Activated CD4-positive, alpha-beta memory T cell treated with anti-CD3 and anti-CD28 coated beads, Interleukin-2, amount 10 ng/mL, durations not matched to agents 7 days and 5 days (primary cell): ENCODE data around the gene SLC4A2. TPM values are rescaled to one million over a fixed set of nuclear protein-coding genes. Genes with fewer than 3 reads are reported as not detected.

ENCODE experiments used
- CTCF ChIA-PET: fragments of 350-600 bp; sonication (Branson Sonifier 250); formaldehyde crosslinking; loops from one replicate; lab custom pipeline; 2021; ENCODE audit warnings: antibody characterized with exemption, inconsistent platforms; lab: Charles Lee
- POLR2A ChIA-PET: fragments of 350-600 bp; sonication (Branson Sonifier 250); formaldehyde crosslinking; loops from one replicate; lab custom pipeline; 2021; ENCODE audit warnings: antibody characterized with exemption; lab: Charles Lee
- DNase-seq: peaks from one replicate; pipeline ENCODE4 v3.0.0-alpha.2; 2020
- H3K27ac Mint-ChIP-seq: one replicate; pipeline ENCODE4 v1.8.0; 2021; ENCODE audit warnings: mild to moderate bottlenecking, mixed read lengths
- H3K27me3 Mint-ChIP-seq: one replicate; pipeline ENCODE4 v1.8.0; 2021; ENCODE audit warnings: mixed read lengths
- H3K36me3 Mint-ChIP-seq: one replicate; pipeline ENCODE4 v1.8.0; 2021; ENCODE audit warnings: low read depth, mixed read lengths
- H3K4me1 Mint-ChIP-seq: one replicate; pipeline ENCODE4 v1.8.0; 2021; ENCODE audit warnings: mixed read lengths
- H3K4me3 Mint-ChIP-seq: one replicate; pipeline ENCODE4 v1.8.0; 2021; ENCODE audit warnings: mild to moderate bottlenecking, mixed read lengths
- H3K9me3 Mint-ChIP-seq: one replicate; pipeline ENCODE4 v1.8.0; 2021; ENCODE audit warnings: mixed read lengths
- total RNA-seq, 2 experiments: library from RNA; stranded (reverse); gene quantifications; one replicate each; pipeline ENCODE4 v1.2.3, GENCODE V29; 2021

The SLC4A2 gene
- total RNA-seq, 2 experiments from 2014 or later: 94.6 to 109 TPM

GRCh38 chr7:151095828-151096475, 36.6 kb downstream of the SLC4A2 start:
- Mint-ChIP-seq H3K4me1 (peaks cover 13% of the 10 kb centered on the region), H3K9me3 (no peaks in the 10 kb centered on the region), H3K4me3 (no peak overlapping the region), H3K36me3 (no peaks in the 10 kb centered on the region), H3K27me3 (no peaks in the 10 kb centered on the region), H3K27ac (peak overlapping the region; percentile 65)
- CTCF ChIA-PET: interaction anchor here (0.7 to 1.8 kb wide), 3 partner anchors 11 to 131 kb away, joined by 3 to 9 read pairs (median 5); partner anchors contain the start of genes ABCB8 and ABCF2
- DNase-seq: no peak
- POLR2A ChIA-PET: interaction anchor here (1.5 kb wide), 1 partner anchor 34 kb away, joined by 3 read pairs; no protein-coding TSS in a partner anchor

GRCh38 chr7:151099486-151100211, 40.3 kb downstream of the SLC4A2 start:
- ChIA-PET CTCF (interaction anchor here (0.6 kb wide), 1 partner anchor 334 kb away, joined by 7 read pairs; no protein-coding TSS in a partner anchor), POLR2A (no interaction called here)
- Mint-ChIP-seq H3K4me3 (no peak overlapping the region), H3K4me1 (peaks cover 5% of the 10 kb centered on the region), H3K9me3 (no peaks in the 10 kb centered on the region), H3K27me3 (no peaks in the 10 kb centered on the region), H3K36me3 (no peaks in the 10 kb centered on the region), H3K27ac (no peak overlapping the region)
- no peak for DNase-seq

GRCh38 chr7:151100921-151101320, 41.5 kb downstream of the SLC4A2 start:
- Mint-ChIP-seq H3K9me3 (no peaks in the 10 kb centered on the region), H3K27me3 (no peaks in the 10 kb centered on the region), H3K4me3 (no peak overlapping the region), H3K36me3 (no peaks in the 10 kb centered on the region), H3K4me1 (peaks cover 3% of the 10 kb centered on the region), H3K27ac (no peak overlapping the region)
- ChIA-PET POLR2A (no interaction called here), CTCF (no interaction called here)
- DNase-seq: no peak

- Mint-ChIP-seq H3K36me3 (no peaks in the 10 kb centered on the region), H3K27me3 (no peaks in the 10 kb centered on the region), H3K4me3 (no peak overlapping the region), H3K9me3 (no peaks in the 10 kb centered on the region), H3K4me1 (no peaks in the 10 kb centered on the region), H3K27ac (no peak overlapping the region)
- ChIA-PET CTCF (no interaction called here), POLR2A (no interaction called here)
- no peak for DNase-seq
These were observed 42.4 kb downstream of the SLC4A2 start for GRCh38 chr7:151101621-151102396.

- H3K36me3 Mint-ChIP-seq: no peaks in the 10 kb centered on the region
- no peaks in the 10 kb centered on the region for H3K4me1 Mint-ChIP-seq
- no peak for DNase-seq
- H3K27ac Mint-ChIP-seq: no peak overlapping the region
- H3K27me3 Mint-ChIP-seq: no peaks in the 10 kb centered on the region
- ChIA-PET POLR2A (interaction anchor here (1.3 kb wide), 1 partner anchor 13 kb away, joined by 4 read pairs; no protein-coding TSS in a partner anchor), CTCF (interaction anchor here (0.9 kb wide), 1 partner anchor 74 kb away, joined by 5 read pairs; the partner anchor contains the start of gene ABCB8)
- H3K4me3 Mint-ChIP-seq: no peak overlapping the region
- H3K9me3 Mint-ChIP-seq: no peaks in the 10 kb centered on the region
These were observed 43.6 kb downstream of the SLC4A2 start for GRCh38 chr7:151102991-151103390.

GRCh38 chr7:151103973-151104372, 44.6 kb downstream of the SLC4A2 start:
- Mint-ChIP-seq H3K27me3 (no peaks in the 10 kb centered on the region), H3K4me1 (no peaks in the 10 kb centered on the region), H3K4me3 (no peak overlapping the region), H3K27ac (no peak overlapping the region), H3K36me3 (no peaks in the 10 kb centered on the region), H3K9me3 (no peaks in the 10 kb centered on the region)
- no peak for DNase-seq
- ChIA-PET POLR2A (interaction anchor here (1.2 to 1.3 kb wide), 2 partner anchors 12 to 16 kb away, joined by 4 read pairs; no protein-coding TSS in a partner anchor), CTCF (interaction anchor here (0.7 to 1.6 kb wide), 3 partner anchors 14 to 86 kb away, joined by 3 to 7 read pairs (median 5); partner anchors contain the start of gene ABCB8)

GRCh38 chr7:151104411-151105235, 45.2 kb downstream of the SLC4A2 start:
- Mint-ChIP-seq H3K4me3 (no peak overlapping the region), H3K9me3 (no peaks in the 10 kb centered on the region), H3K4me1 (no peaks in the 10 kb centered on the region), H3K36me3 (no peaks in the 10 kb centered on the region), H3K27ac (no peak overlapping the region), H3K27me3 (no peaks in the 10 kb centered on the region)
- ChIA-PET POLR2A (interaction anchor here (1.2 to 1.3 kb wide), 2 partner anchors 11 to 15 kb away, joined by 4 read pairs; no protein-coding TSS in a partner anchor), CTCF (interaction anchor here (1.6 kb wide), 1 partner anchor 86 kb away, joined by 7 read pairs; no protein-coding TSS in a partner anchor)
- DNase-seq: no peak

- CTCF ChIA-PET: interaction anchor here (0.8 to 1.8 kb wide), 2 partner anchors 16 to 80 kb away, joined by 3 to 5 read pairs; partner anchors contain the start of gene ABCB8
- Mint-ChIP-seq H3K27ac (no peak overlapping the region), H3K4me1 (peaks cover 3% of the 10 kb centered on the region), H3K4me3 (no peak overlapping the region), H3K36me3 (no peaks in the 10 kb centered on the region), H3K27me3 (peaks cover 1% of the 10 kb centered on the region), H3K9me3 (no peaks in the 10 kb centered on the region)
- POLR2A ChIA-PET: no interaction called here
- no peak for DNase-seq
These were observed 48.5 kb downstream of the SLC4A2 start for GRCh38 chr7:151107882-151108281.

GRCh38 chr7:151109094-151110048, 50.0 kb downstream of the SLC4A2 start:
- no peaks in the 10 kb centered on the region for H3K36me3 Mint-ChIP-seq
- no peak overlapping the region for H3K4me3 Mint-ChIP-seq
- H3K9me3 Mint-ChIP-seq: no peaks in the 10 kb centered on the region
- H3K27ac Mint-ChIP-seq: no peak overlapping the region
- H3K4me1 Mint-ChIP-seq: peaks cover 3% of the 10 kb centered on the region
- CTCF ChIA-PET: interaction anchor here (0.7 to 4.1 kb wide), 15 partner anchors 11 to 331 kb away, joined by 3 to 25 read pairs (median 4); partner anchors contain the start of gene ABCB8
- DNase-seq: no peak
- peaks cover 8% of the 10 kb centered on the region for H3K27me3 Mint-ChIP-seq
- POLR2A ChIA-PET: interaction anchor here (0.7 kb wide), 1 partner anchor 91 kb away, joined by 3 read pairs; no protein-coding TSS in a partner anchor

- Mint-ChIP-seq H3K27ac (no peak overlapping the region), H3K27me3 (peaks cover 8% of the 10 kb centered on the region), H3K4me1 (peaks cover 3% of the 10 kb centered on the region), H3K9me3 (no peaks in the 10 kb centered on the region), H3K36me3 (no peaks in the 10 kb centered on the region), H3K4me3 (no peak overlapping the region)
- no peak for DNase-seq
- ChIA-PET POLR2A (interaction anchor here (0.9 kb wide), 1 partner anchor 92 kb away, joined by 4 read pairs; no protein-coding TSS in a partner anchor), CTCF (interaction anchor here (0.7 to 4.1 kb wide), 17 partner anchors 12 to 332 kb away, joined by 3 to 25 read pairs (median 4); partner anchors contain the start of genes ABCB8 and TMUB1)
These were observed 51.0 kb downstream of the SLC4A2 start for GRCh38 chr7:151110236-151110940.
